GM23248 (cell line): ENCODE data around the gene USP22.

Experiments
- EZH2 ChIP-seq: fragments of 200-600 bp; sonication (generic); IDR thresholded peaks from 2 replicates; pipeline ENCODE4 v1.6.1; 2018; ENCODE audit warnings: antibody characterized with exemption, mild to moderate bottlenecking; ENCODE audit not compliant: insufficient read depth, poor library complexity, severe bottlenecking
- EZH2phosphoT487 ChIP-seq: fragments of 200-600 bp; sonication (generic); IDR thresholded peaks from 2 replicates; pipeline ENCODE4 v1.6.1; 2018; ENCODE audit warnings: antibody characterized with exemption, moderate library complexity, mild to moderate bottlenecking, low read depth; ENCODE audit not compliant: insufficient read depth

GRCh38 chr17:21089933-21090901 lies 47.4 kb upstream of the USP22 start:
- no peak for TF ChIP-seq EZH2
- no peak for TF ChIP-seq EZH2phosphoT487
